Epidermal melanocyte (primary cell): ENCODE measurements around the gene EFCAB5.
"Not testable (repeated sequence)": the region's sequence is repeated elsewhere in the genome, so short reads cannot be mapped to it uniquely, and the experiment has no call there.

Source experiments
- DNase-seq: peaks from one replicate; pipeline ENCODE4 v3.0.0; 2011; ENCODE audit warnings: low spot score; ENCODE audit not compliant: insufficient read length

Gene EFCAB5

GRCh38 chr17:30093463-30094147 lies 152.2 kb downstream of the EFCAB5 start:
- DNase-seq = peak; percentile 83

GRCh38 chr17:30095507-30096244 lies 154.2 kb downstream of the EFCAB5 start:
- DNase-seq = peak; percentile 36

- DNase-seq = no peak
These were observed 160.4 kb downstream of the EFCAB5 start for GRCh38 chr17:30101686-30102390.

GRCh38 chr17:30103921-30104320 lies 162.5 kb downstream of the EFCAB5 start:
- no peak for DNase-seq

- DNase-seq = peak; percentile 47
These were observed 163.3 kb downstream of the EFCAB5 start for GRCh38 chr17:30104575-30105339.

- DNase-seq = no peak
These were observed 171.4 kb downstream of the EFCAB5 start for GRCh38 chr17:30112794-30113193.

GRCh38 chr17:30113213-30113612 lies 171.8 kb downstream of the EFCAB5 start:
- no peak for DNase-seq

GRCh38 chr17:30116345-30116660 lies 174.9 kb downstream of the EFCAB5 start:
- DNase-seq = no peak

GRCh38 chr17:30116661-30117551 lies 175.5 kb downstream of the EFCAB5 start, which contains the start of gene NSRP1:
Gene NSRP1, plus strand, starts transcription at chr17:30116816. Its CDS starts 28 bp downstream, at chr17:30116844.
- DNase-seq = peak; percentile 91

GRCh38 chr17:30117675-30118081 lies 176.2 kb downstream of the EFCAB5 start:
- no peak for DNase-seq

- DNase-seq = not testable (repeated sequence)
These were observed 177.2 kb downstream of the EFCAB5 start for GRCh38 chr17:30118635-30119034.

GRCh38 chr17:30124273-30124796 lies 182.9 kb downstream of the EFCAB5 start:
- DNase-seq = no peak

- DNase-seq = no peak
These were observed 188.7 kb downstream of the EFCAB5 start for GRCh38 chr17:30130121-30130520.

- DNase-seq = no peak
These were observed 191.2 kb downstream of the EFCAB5 start for GRCh38 chr17:30132615-30133014.

- no peak for DNase-seq
These were observed 191.8 kb downstream of the EFCAB5 start for GRCh38 chr17:30133197-30133596.

GRCh38 chr17:30134551-30134950 lies 193.1 kb downstream of the EFCAB5 start:
- no peak for DNase-seq

GRCh38 chr17:30137158-30137557 lies 195.7 kb downstream of the EFCAB5 start:
- no peak for DNase-seq

- not testable (repeated sequence) for DNase-seq
These were observed 206.4 kb downstream of the EFCAB5 start for GRCh38 chr17:30147860-30148259.

GRCh38 chr17:30148376-30148775 lies 206.9 kb downstream of the EFCAB5 start:
- DNase-seq = no peak

GRCh38 chr17:30151471-30151870 lies 210.0 kb downstream of the EFCAB5 start:
- DNase-seq = no peak
